Astrocyte (in vitro differentiated cells and primary cell): Measurements from ENCODE around the gene HMCN2. TPM values are rescaled to one million over a fixed set of nuclear protein-coding genes. Genes with fewer than 3 reads are reported as not detected.

Experiments
- DNase-seq: peaks from one replicate; pipeline ENCODE4 v3.0.0-alpha.2; 2010; ENCODE audit warnings: low read depth
- FAIRE-seq: peaks from 2 replicates; lab custom pipeline; 2011; peaks lifted over from hg19 to GRCh38; lab: Jason Lieb, UNC
- H2AFZ ChIP-seq: 2 replicates; pipeline ENCODE4 v1.6.0; 2012; ENCODE audit warnings: low read depth, low read length, inconsistent platforms
- H3K27ac ChIP-seq: 2 replicates; pipeline ENCODE4 v1.5.1; 2011; ENCODE audit warnings: low read depth, low read length, inconsistent platforms
- H3K27me3 ChIP-seq: 2 replicates; pipeline ENCODE4 v1.6.0; 2011; ENCODE audit warnings: low read length, inconsistent platforms; ENCODE audit not compliant: insufficient read depth
- H3K36me3 ChIP-seq: 2 replicates; pipeline ENCODE4 v1.5.1; 2011; ENCODE audit warnings: low read length, inconsistent platforms; ENCODE audit not compliant: insufficient read depth
- H3K4me1 ChIP-seq: 2 replicates; pipeline ENCODE4 v1.5.1; 2011; ENCODE audit warnings: low read length, inconsistent platforms; ENCODE audit not compliant: insufficient read depth
- H3K4me2 ChIP-seq: 2 replicates; pipeline ENCODE4 v1.6.0; 2012; ENCODE audit warnings: low read length, inconsistent platforms
- H3K4me3 ChIP-seq: 2 replicates; pipeline ENCODE4 v1.5.1; 2011; ENCODE audit warnings: low read depth, mild to moderate bottlenecking, low read length, inconsistent platforms; ENCODE audit not compliant: insufficient read depth
- H3K79me2 ChIP-seq: 2 replicates; pipeline ENCODE4 v1.6.0; 2012; ENCODE audit warnings: mild to moderate bottlenecking, low read length, inconsistent platforms; ENCODE audit not compliant: insufficient read depth
- H3K9ac ChIP-seq: 2 replicates; pipeline ENCODE4 v1.6.0; 2012; ENCODE audit warnings: mild to moderate bottlenecking, low read length, inconsistent platforms
- H3K9me3 ChIP-seq: 2 replicates; pipeline ENCODE4 v1.5.1; 2012; ENCODE audit warnings: low read depth, mild to moderate bottlenecking, low read length, inconsistent platforms; ENCODE audit not compliant: insufficient read depth
- H4K20me1 ChIP-seq: 2 replicates; pipeline ENCODE4 v1.6.0; 2012; ENCODE audit warnings: low read length, inconsistent platforms; ENCODE audit not compliant: insufficient read depth
- H3K27ac Mint-ChIP-seq: one replicate; pipeline ENCODE4 v1.8.0; 2021; ENCODE audit warnings: mild to moderate bottlenecking, mixed read lengths; ENCODE audit not compliant: unreplicated experiment
- H3K27me3 Mint-ChIP-seq: one replicate; pipeline ENCODE4 v1.8.0; 2021; ENCODE audit warnings: low read depth, mixed read lengths; ENCODE audit not compliant: unreplicated experiment
- H3K36me3 Mint-ChIP-seq: one replicate; pipeline ENCODE4 v1.8.0; 2021; ENCODE audit warnings: low read depth, mixed read lengths; ENCODE audit not compliant: unreplicated experiment
- H3K4me1 Mint-ChIP-seq: one replicate; pipeline ENCODE4 v1.8.0; 2021; ENCODE audit warnings: low read depth, mixed read lengths; ENCODE audit not compliant: unreplicated experiment
- H3K4me3 Mint-ChIP-seq: one replicate; pipeline ENCODE4 v1.8.0; 2021; ENCODE audit warnings: mild to moderate bottlenecking, moderate library complexity, mixed read lengths; ENCODE audit not compliant: unreplicated experiment
- H3K9me3 Mint-ChIP-seq: one replicate; pipeline ENCODE4 v1.8.0; 2021; ENCODE audit warnings: mild to moderate bottlenecking, mixed read lengths; ENCODE audit not compliant: unreplicated experiment
- EZH2 ChIP-seq: IDR thresholded peaks from 2 replicates; pipeline ENCODE4 v1.6.1; 2012; ENCODE audit warnings: mild to moderate bottlenecking, low read length, inconsistent platforms; ENCODE audit not compliant: insufficient read depth
- total RNA-seq: library from RNA; stranded (reverse); gene quantifications from 2 replicates; pipeline ENCODE4 v1.2.1, GENCODE V29; 2021
- TF ChIP-seq, protein P1 (sequence below): IDR thresholded peaks from 2 replicates; pipeline ENCODE4 v1.5.1; 2011; ENCODE audit warnings: low read depth, mild to moderate bottlenecking, inconsistent platforms, low read length, moderate library complexity; ENCODE audit not compliant: insufficient read depth

HMCN2 gene
- total RNA-seq, 1 donor from 2014 or later, result 1.6 TPM

DNA sequence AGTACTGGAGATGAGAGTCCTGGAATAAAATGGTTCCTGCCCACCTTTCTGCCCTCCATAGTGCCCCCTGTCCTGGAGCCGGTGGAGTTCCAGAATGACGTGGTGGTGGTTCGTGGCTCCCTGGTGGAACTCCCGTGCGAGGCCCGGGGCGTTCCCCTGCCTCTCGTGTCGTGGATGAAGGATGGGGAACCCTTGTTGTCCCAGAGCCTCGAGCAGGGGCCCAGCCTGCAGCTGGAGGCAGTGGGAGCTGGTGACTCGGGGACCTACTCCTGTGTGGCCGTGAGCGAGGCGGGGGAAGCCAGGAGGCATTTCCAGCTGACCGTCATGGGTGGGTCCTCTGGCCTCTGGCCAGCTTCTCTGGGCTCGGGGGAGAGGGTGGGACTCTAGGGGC is 128.1 kb downstream of the HMCN2 start:
- no peak overlapping the region for H3K4me3 Mint-ChIP-seq
- DNase-seq (no peak), FAIRE-seq (no peak)
- H3K27me3 Mint-ChIP-seq, result peaks cover 35% of the 10 kb centered on the region
- no peak overlapping the region for H3K27ac ChIP-seq
- no peak overlapping the region for H3K4me2 ChIP-seq
- no peaks in the 10 kb centered on the region for H3K9me3 ChIP-seq
- H3K4me3 ChIP-seq, result no peak overlapping the region
- H3K36me3 ChIP-seq, result no peaks in the 10 kb centered on the region
- H3K4me1 Mint-ChIP-seq, result peaks cover 5% of the 10 kb centered on the region
- no peaks in the 10 kb centered on the region for H3K79me2 ChIP-seq
- H3K27ac Mint-ChIP-seq, result no peak overlapping the region
- no peak overlapping the region for H3K9ac ChIP-seq
- H3K9me3 Mint-ChIP-seq, result peaks cover 4% of the 10 kb centered on the region
- H4K20me1 ChIP-seq, result no peaks in the 10 kb centered on the region
- TF ChIP-seq, protein P1, sequence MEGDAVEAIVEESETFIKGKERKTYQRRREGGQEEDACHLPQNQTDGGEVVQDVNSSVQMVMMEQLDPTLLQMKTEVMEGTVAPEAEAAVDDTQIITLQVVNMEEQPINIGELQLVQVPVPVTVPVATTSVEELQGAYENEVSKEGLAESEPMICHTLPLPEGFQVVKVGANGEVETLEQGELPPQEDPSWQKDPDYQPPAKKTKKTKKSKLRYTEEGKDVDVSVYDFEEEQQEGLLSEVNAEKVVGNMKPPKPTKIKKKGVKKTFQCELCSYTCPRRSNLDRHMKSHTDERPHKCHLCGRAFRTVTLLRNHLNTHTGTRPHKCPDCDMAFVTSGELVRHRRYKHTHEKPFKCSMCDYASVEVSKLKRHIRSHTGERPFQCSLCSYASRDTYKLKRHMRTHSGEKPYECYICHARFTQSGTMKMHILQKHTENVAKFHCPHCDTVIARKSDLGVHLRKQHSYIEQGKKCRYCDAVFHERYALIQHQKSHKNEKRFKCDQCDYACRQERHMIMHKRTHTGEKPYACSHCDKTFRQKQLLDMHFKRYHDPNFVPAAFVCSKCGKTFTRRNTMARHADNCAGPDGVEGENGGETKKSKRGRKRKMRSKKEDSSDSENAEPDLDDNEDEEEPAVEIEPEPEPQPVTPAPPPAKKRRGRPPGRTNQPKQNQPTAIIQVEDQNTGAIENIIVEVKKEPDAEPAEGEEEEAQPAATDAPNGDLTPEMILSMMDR, result no peak
- TF ChIP-seq EZH2, result no peak
- no peaks in the 10 kb centered on the region for H3K27me3 ChIP-seq
- H2AFZ ChIP-seq, result no peak overlapping the region
- H3K36me3 Mint-ChIP-seq, result peaks cover 4% of the 10 kb centered on the region
- no peaks in the 10 kb centered on the region for H3K4me1 ChIP-seq

DNA sequence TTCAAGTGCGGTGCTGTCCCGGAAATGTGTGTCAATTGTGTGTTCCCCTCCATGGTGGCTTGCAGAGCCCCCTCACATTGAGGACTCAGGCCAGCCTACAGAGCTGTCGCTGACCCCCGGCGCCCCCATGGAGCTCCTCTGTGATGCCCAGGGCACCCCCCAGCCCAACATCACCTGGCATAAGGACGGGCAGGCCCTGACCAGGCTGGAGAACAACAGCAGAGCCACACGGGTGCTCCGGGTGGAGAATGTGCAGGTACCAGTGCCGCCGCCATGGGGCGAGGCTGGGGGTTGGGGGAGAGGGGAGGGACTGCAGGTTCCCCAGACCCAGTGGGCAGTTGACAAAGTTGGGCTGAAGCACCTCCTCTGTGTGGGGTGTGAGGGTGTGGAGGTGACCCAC is 128.8 kb downstream of the HMCN2 start:
- Mint-ChIP-seq H3K4me3 (no peak overlapping the region), H3K36me3 (peaks cover 4% of the 10 kb centered on the region), H3K27ac (no peak overlapping the region), H3K4me1 (peaks cover 5% of the 10 kb centered on the region), H3K27me3 (peaks cover 31% of the 10 kb centered on the region), H3K9me3 (peaks cover 4% of the 10 kb centered on the region)
- H3K4me3 ChIP-seq, result no peak overlapping the region
- no peaks in the 10 kb centered on the region for H3K4me1 ChIP-seq
- H3K36me3 ChIP-seq, result no peaks in the 10 kb centered on the region
- TF ChIP-seq EZH2, result no peak
- TF ChIP-seq, protein P1, result no peak
- DNase-seq (no peak), FAIRE-seq (no peak)
- H3K79me2 ChIP-seq, result no peaks in the 10 kb centered on the region
- H3K9me3 ChIP-seq, result no peaks in the 10 kb centered on the region
- no peak overlapping the region for H2AFZ ChIP-seq
- no peaks in the 10 kb centered on the region for H3K27me3 ChIP-seq
- no peak overlapping the region for H3K4me2 ChIP-seq
- no peak overlapping the region for H3K27ac ChIP-seq
- no peaks in the 10 kb centered on the region for H4K20me1 ChIP-seq
- no peak overlapping the region for H3K9ac ChIP-seq

DNA sequence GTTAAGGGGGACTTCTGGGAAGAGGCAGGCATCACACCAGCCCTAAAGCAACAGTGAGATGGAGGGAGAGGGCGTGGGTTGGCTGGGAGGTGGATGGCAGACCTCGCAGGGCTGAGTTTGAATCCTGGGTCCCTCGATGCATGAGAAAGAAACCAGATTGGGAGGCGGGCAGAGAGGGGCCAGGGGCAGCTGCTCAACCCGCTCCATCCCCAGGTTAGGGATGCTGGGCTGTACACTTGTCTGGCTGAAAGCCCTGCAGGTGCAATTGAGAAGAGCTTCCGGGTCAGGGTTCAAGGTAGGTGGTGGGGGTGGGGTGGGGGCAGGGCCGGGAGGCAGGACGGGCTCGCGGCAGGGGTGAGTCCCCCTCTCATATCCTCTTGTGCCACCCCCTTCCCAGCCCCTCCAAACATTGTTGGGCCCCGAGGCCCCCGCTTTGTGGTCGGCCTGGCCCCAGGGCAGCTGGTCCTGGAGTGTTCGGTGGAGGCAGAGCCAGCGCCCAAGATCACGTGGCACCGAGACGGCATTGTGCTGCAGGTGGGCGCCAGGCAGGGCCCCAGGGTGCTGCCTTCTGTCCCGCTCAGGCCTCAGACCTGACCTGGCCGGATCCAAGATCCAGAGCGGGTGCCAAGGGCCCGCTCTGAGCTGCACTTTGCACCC is 129.4 kb downstream of the HMCN2 start:
- peaks cover 5% of the 10 kb centered on the region for H3K4me1 Mint-ChIP-seq
- Histone ChIP-seq H3K27me3 (peaks cover 2% of the 10 kb centered on the region), H3K79me2 (no peaks in the 10 kb centered on the region), H3K27ac (no peak overlapping the region), H4K20me1 (no peaks in the 10 kb centered on the region), H3K4me3 (no peak overlapping the region), H3K4me2 (no peak overlapping the region), H3K4me1 (no peaks in the 10 kb centered on the region), H3K9me3 (no peaks in the 10 kb centered on the region), H3K9ac (no peak overlapping the region), H3K36me3 (no peaks in the 10 kb centered on the region), H2AFZ (no peak overlapping the region)
- H3K36me3 Mint-ChIP-seq, result peaks cover 5% of the 10 kb centered on the region
- peaks cover 4% of the 10 kb centered on the region for H3K9me3 Mint-ChIP-seq
- TF ChIP-seq, protein P1, result no peak
- TF ChIP-seq EZH2, result no peak
- DNase-seq (no peak), FAIRE-seq (no peak)
- H3K27me3 Mint-ChIP-seq, result peaks cover 35% of the 10 kb centered on the region
- H3K27ac Mint-ChIP-seq, result no peak overlapping the region
- H3K4me3 Mint-ChIP-seq, result no peak overlapping the region
